Heart right ventricle (tissue), 16 donors: Measurements from ENCODE around the gene CDC20B. TPM values are rescaled to one million over a fixed set of nuclear protein-coding genes. Genes with fewer than 3 reads are reported as not detected.

Source experiments
- ATAC-seq, 8 donors: fragments of 200-7000 bp; cut with Tn5 transposase; one replicate each; pipeline ENCODE4 v1.9.1; 2020; ENCODE audit warnings: mild to moderate bottlenecking in 8 of 8, moderate library complexity in 8 of 8, moderate number of reproducible peaks in 1 of 8
- DNase-seq, 2 donors: peaks; one replicate each; pipeline ENCODE4 v3.0.0-alpha.2; 2020
- H3K27ac ChIP-seq, 10 donors: fragments of 200-600 bp; sonication (generic) in 2 of 10; one replicate each; pipeline versions ENCODE4 v1.5.0 to v1.8.0; 2020 to 2022; ENCODE audit warnings: mild to moderate bottlenecking in 3 of 10
- H3K27me3 ChIP-seq, 7 donors: fragments of 200-600 bp; one replicate each; pipeline ENCODE4 v1.8.0; 2021 to 2022; ENCODE audit warnings: mild to moderate bottlenecking in 2 of 7
- H3K36me3 ChIP-seq, 9 donors: fragments of 200-600 bp; sonication (generic) in 1 of 9; one replicate each; pipeline versions ENCODE4 v1.5.0 to v1.8.0; 2020 to 2022; ENCODE audit warnings: mild to moderate bottlenecking in 2 of 9
- H3K4me1 ChIP-seq, 9 donors: fragments of 200-600 bp; sonication (generic) in 1 of 9; one replicate each; pipeline versions ENCODE4 v1.5.0 to v1.8.0; 2020 to 2022; ENCODE audit warnings: mild to moderate bottlenecking in 4 of 9
- H3K4me3 ChIP-seq, 10 donors: fragments of 200-600 bp; sonication (generic) in 2 of 10; one replicate each; pipeline versions ENCODE4 v1.5.0 to v1.8.0; 2020 to 2022; ENCODE audit warnings: mild to moderate bottlenecking in 7 of 10, moderate library complexity in 2 of 10
- H3K9me3 ChIP-seq, 11 donors: fragments of 200-600 bp in 10 of 11; sonication (generic) in 2 of 11; one replicate each; pipeline versions ENCODE4 v1.5.0 to v1.8.0; 2013 to 2022; ENCODE audit warnings: mild to moderate bottlenecking in 2 of 11, control low read depth in 1 of 11, moderate library complexity in 1 of 11
- WGBS, 2 donors: extraction: QIAGEN DNeasy Blood & Tissue Kit; methylation state at CpG; one replicate each; pipeline ENCODE4 v1.1.7; 2013; ENCODE audit warnings: inconsistent platforms in 1 of 2; 5-methylcytosine and 5-hydroxymethylcytosine counted together
- intact Hi-C, 10 donors: fragments of 100-400 bp; cut with DNase I; formaldehyde crosslinking; loops; one replicate each; pipeline versions ENCODE4 v1.11.1 to v1.14.2; 2022
- polyA plus RNA-seq, 2 donors: library from polyadenylated mRNA; stranded (reverse); fragments of 200-250 nt; gene quantifications; one replicate each; pipeline ENCODE4 v1.2.3, GENCODE V29; 2013
- total RNA-seq, 10 donors: library from RNA; stranded (reverse); fragmentation: NEBNext Ultra II Directional in 3 of 10; extraction: Animal tissue kit (Norgen Biotek cat#: 25700) in 3 of 10; gene quantifications; one replicate each; pipeline versions ENCODE4 v1.2.1 to v1.2.4, GENCODE V29; 2021 to 2023
- TF ChIP-seq, protein P1 (sequence below), 9 donors: fragments of 200-600 bp; sonication (generic) in 2 of 9; IDR thresholded peaks; one replicate each; pipeline versions ENCODE4 v1.5.0 to v1.8.0; 2021 to 2022; ENCODE audit warnings: antibody characterized with exemption in 9 of 9, mild to moderate bottlenecking in 5 of 9, moderate library complexity in 1 of 9
- donor health status: Arrhythmogenic right ventricular cardiomyopathy.
- donor health status: ischemic (EF 13 %, LVEDD 7.1; RV severe dilation, severe dysfunction).
- donor health status: healthy with polysubstance abuse.
- donor health status: DM: no; HTN: yes; CAD: no.
- donor health status: DM: no; HTN: no; CAD: no.
- donor health status: ischemic (EF 25% LVEDD 6.9; RV normal size, moderate dysfunction).
- donor health status: ischemic (EF 25% LVEDD 5.7; RV mildly dilated, moderate dysfunction).
- donor health status: healthy.
- donor health status: DM: yes; HTN: yes; CAD: no.
- donor health status: Ischemic cardiomyopathy.
- donor health status: ischemic (EF 35%, LVEDD 5.7; RV mildly dilated, moderate dysfunction).
- donor health status: nonischemic (EF 11% LVEDD 7.7; RV severe dilation, severe dysfunction).
- donor health status: DM: yes; HTN: yes; CAD: no.
- donor health status: PGD.
- donor health status: ischemic (EF 29% LVEDD 5.4; RV normal size, mild dysfunction).
- donor health status: nonischemic (EF 23%, LVEDD 6.1; RV moderate dilation, normal function).

The CDC20B gene
- total and polyA plus RNA-seq, 12 donors, result not detected

DNA sequence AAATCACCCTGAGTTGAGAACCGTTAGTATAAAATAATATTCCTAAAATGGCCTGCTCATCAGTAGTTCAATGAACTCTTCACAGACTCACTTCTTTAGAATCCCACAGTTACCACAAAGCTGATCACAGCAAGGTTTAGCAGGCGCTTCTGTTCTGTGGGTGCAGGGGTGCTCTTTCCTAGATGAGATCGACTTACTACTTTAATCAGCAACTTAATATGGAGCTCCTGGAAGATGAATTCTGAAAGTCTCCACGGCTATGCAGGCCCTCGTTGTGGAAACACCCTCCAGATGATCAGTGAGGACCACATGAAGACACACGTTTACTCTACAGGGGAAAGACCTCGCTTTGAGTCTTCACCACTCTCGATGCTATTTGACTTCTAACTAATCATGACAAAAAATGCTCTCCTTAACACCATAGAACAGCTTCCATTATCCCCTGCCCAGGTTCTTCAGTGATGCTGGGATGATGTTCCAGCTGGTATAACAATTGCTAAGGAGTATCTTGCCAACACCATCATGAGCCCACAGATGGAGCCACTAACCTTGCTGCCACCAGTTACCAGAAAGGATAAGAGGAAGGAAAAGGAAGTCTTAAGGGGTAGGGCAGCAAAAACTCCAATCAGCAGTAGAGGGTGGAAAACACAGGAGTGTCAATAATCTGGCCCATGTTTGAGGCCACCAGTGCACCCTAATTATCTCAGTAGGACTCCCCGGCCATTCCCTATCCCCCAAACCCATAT lies 30.9 kb downstream of the CDC20B start:
- H3K4me3 ChIP-seq, result no peak overlapping the region
- intact Hi-C loops, result loop anchor here in 4 of 10 donors (2.0 to 10.0 kb wide), 4 partner anchors 197 to 237 kb away; no protein-coding TSS in a partner anchor
- H3K4me1 ChIP-seq, result peaks cover 0 to 7% (median 0%) of the 10 kb centered on the region in 9 donors
- H3K36me3 ChIP-seq, result no peaks in the 10 kb centered on the region
- no peak overlapping the region for H3K27ac ChIP-seq
- DNase-seq (no peak), ATAC-seq (no peak)
- TF ChIP-seq, protein P1, sequence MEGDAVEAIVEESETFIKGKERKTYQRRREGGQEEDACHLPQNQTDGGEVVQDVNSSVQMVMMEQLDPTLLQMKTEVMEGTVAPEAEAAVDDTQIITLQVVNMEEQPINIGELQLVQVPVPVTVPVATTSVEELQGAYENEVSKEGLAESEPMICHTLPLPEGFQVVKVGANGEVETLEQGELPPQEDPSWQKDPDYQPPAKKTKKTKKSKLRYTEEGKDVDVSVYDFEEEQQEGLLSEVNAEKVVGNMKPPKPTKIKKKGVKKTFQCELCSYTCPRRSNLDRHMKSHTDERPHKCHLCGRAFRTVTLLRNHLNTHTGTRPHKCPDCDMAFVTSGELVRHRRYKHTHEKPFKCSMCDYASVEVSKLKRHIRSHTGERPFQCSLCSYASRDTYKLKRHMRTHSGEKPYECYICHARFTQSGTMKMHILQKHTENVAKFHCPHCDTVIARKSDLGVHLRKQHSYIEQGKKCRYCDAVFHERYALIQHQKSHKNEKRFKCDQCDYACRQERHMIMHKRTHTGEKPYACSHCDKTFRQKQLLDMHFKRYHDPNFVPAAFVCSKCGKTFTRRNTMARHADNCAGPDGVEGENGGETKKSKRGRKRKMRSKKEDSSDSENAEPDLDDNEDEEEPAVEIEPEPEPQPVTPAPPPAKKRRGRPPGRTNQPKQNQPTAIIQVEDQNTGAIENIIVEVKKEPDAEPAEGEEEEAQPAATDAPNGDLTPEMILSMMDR (IDR thresholded peaks at IDR 0.05), result no peak
- peaks cover 0 to 46% (median 16%) of the 10 kb centered on the region in 7 donors for H3K27me3 ChIP-seq
- H3K9me3 ChIP-seq, result no peaks in the 10 kb centered on the region
- WGBS, 2 donors, result 92% methylated on average over 9 of the region's 9 CpGs

- peaks cover 0 to 45% (median 14%) of the 10 kb centered on the region in 7 donors for H3K27me3 ChIP-seq
- no peaks in the 10 kb centered on the region for H3K9me3 ChIP-seq
- H3K4me3 ChIP-seq, result no peak overlapping the region
- no peak overlapping the region for H3K27ac ChIP-seq
- intact Hi-C loops, result loop anchor here in 3 of 10 donors (5.0 to 10.0 kb wide), 3 partner anchors 196 to 236 kb away; no protein-coding TSS in a partner anchor
- TF ChIP-seq, protein P1 (IDR thresholded peaks at IDR 0.05), result no peak
- DNase-seq (no peak), ATAC-seq (no peak)
- H3K36me3 ChIP-seq, result no peaks in the 10 kb centered on the region
- WGBS, 2 donors, result 69 to 72% methylated on average over 9 of the region's 9 CpGs
- H3K4me1 ChIP-seq, result no peaks in the 10 kb centered on the region
These were observed 31.9 kb downstream of the CDC20B start for GRCh38 chr5:55140908-55141665.

GRCh38 chr5:55136521-55136920 lies 36.5 kb downstream of the CDC20B start:
- WGBS, 2 donors, result 45 to 60% methylated on average over 3 of the region's 3 CpGs
- no peaks in the 10 kb centered on the region for H3K4me1 ChIP-seq

More at GRCh38 chr5:55136521-55136920, 36.5 kb downstream of the CDC20B start:
- H3K36me3 ChIP-seq, result no peaks in the 10 kb centered on the region
- H3K9me3 ChIP-seq, result no peaks in the 10 kb centered on the region
- H3K27me3 ChIP-seq, result peaks cover 0 to 24% (median 5%) of the 10 kb centered on the region in 7 donors
- ATAC-seq (no peak), DNase-seq (no peak)
- H3K27ac ChIP-seq, result no peak overlapping the region
- intact Hi-C loops, result no loop called here
- no peak overlapping the region for H3K4me3 ChIP-seq
- TF ChIP-seq, protein P1 (IDR thresholded peaks at IDR 0.05), result no peak
